Measurements from ENCODE around the gene ROBO1.

GRCh38 chr3:78668302-78668701 lies 1099.5 kb downstream of the ROBO1 start:
- no peak for TF ChIP-seq CTCF (IDR thresholded peaks at IDR 0.05; ENCODE audit: low read length)
- no peak for TF ChIP-seq EZH2 (optimal IDR thresholded peaks at IDR 0.05; ENCODE audit: low read depth, low read length)

Data from MM.1S (cell line).